Measurements from ENCODE around the gene OXLD1. TPM values are rescaled to one million over a fixed set of nuclear protein-coding genes. Genes with fewer than 3 reads are reported as not detected.
A peak's percentile ranks its signal among the peaks of the same experiment; 100 is the strongest.

OXLD1 gene
- total and polyA plus RNA-seq, 2 donors (not counting 1 experiment from before 2014, with no cell fraction given): 39.5 to 102 TPM

DNA sequence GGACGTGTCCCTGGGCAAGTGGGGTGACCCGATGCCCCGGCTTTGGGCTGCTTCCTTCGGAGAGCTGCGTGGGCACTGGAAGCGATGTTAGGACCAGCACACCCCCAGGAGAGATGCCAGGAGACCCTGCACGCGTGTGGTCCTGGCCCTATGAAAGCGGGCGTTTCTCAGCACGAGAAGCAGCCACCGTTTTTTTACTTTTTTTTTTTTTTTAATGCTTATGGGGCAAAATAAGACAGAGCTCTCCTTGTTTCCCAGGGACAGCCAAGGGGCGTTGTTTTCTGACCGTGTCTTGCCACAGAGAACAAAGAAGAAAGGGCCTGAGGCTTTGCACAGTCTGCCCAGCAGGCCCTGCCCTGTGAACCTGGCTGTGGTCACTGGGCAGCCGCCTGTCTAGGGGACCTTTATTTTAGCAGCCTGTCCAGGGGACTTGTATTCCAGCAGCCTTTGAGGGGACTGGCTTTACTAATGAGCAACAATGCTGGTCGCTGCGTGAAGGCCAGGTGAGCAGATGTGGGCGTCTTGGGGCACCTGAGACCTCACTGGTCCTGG, 46.7 kb upstream of the OXLD1 start:
- H3K27ac Mint-ChIP-seq: peak overlapping the region; percentile 78
- H3K4me3 Mint-ChIP-seq: peak overlapping the region; percentile 89
- Histone ChIP-seq H3K4me3 (ENCODE audit: control extremely low read depth in 1 of 5, extremely low read depth in 1 of 5, insufficient read depth in 1 of 5, low read depth in 2 of 5, low read length in 4 of 5) (peak overlapping the region in 2 of 5 experiments; percentile 58 to 67), H2AFZ (ENCODE audit: insufficient read depth, low read depth, low read length, poor library complexity, severe bottlenecking) (peak overlapping the region; percentile 86), H3K9ac (ENCODE audit: low read length) (peak overlapping the region; percentile 70), H3K4me1 (ENCODE audit: control insufficient read depth in 2 of 2, insufficient read depth in 2 of 2, low read length in 2 of 2) (peaks cover 15 to 25% of the 10 kb centered on the region in 2 donors), H3K36me3 (replicated peaks in 1 of 2; ENCODE audit: control extremely low read depth in 1 of 2, control insufficient read depth in 1 of 2, extremely low read depth in 1 of 2, insufficient read depth in 2 of 2, low read length in 1 of 2) (no peaks in the 10 kb centered on the region), H4K20me1 (ENCODE audit: control insufficient read depth, insufficient read depth, low read length, poor library complexity, severe bottlenecking) (no peaks in the 10 kb centered on the region), H3K4me2 (replicated peaks; ENCODE audit: low read depth, low read length, poor library complexity, severe bottlenecking) (peak overlapping the region; percentile 95), H3K27me3 (replicated peaks in 1 of 4; ENCODE audit: control extremely low read depth in 1 of 4, control insufficient read depth in 3 of 4, insufficient read depth in 4 of 4, low read length in 3 of 4) (peaks cover 0 to 3% (median 0%) of the 10 kb centered on the region in 4 experiments), H3K27ac (ENCODE audit: low read length in 2 of 2) (no peak overlapping the region), H3K79me2 (ENCODE audit: control insufficient read depth, insufficient read depth, low read length) (no peaks in the 10 kb centered on the region), H3K9me3 (ENCODE audit: control extremely low read depth in 1 of 3, control insufficient read depth in 2 of 3, insufficient read depth in 1 of 3, low read length in 2 of 3) (no peaks in the 10 kb centered on the region)
- no peaks in the 10 kb centered on the region for H3K27me3 Mint-ChIP-seq
- H3K4me1 Mint-ChIP-seq: peaks cover 12% of the 10 kb centered on the region
- intact Hi-C loops (cut with micrococcal nuclease): loop anchor here (2.0 kb wide), 2 partner anchors 30 to 200 kb away; partner anchors contain the start of genes ACTG1 and ARL16
- ATAC-seq (ENCODE audit: low read depth): no peak
- 77% methylated on average over 18 of the region's 18 CpGs for WGBS (ENCODE audit: insufficient coverage)
- H3K9me3 Mint-ChIP-seq (ENCODE audit: insufficient read depth): no peaks in the 10 kb centered on the region
- ChIA-PET CTCF (no interaction called here), POLR2A (interaction anchor here (0.7 to 1.2 kb wide), 2 partner anchors 11 to 209 kb away, joined by 3 to 4 read pairs; no protein-coding TSS in a partner anchor)
- no peak for DNase-seq
- no peak for TF ChIP-seq EZH2 (IDR thresholded peaks at IDR 0.05; ENCODE audit: borderline replicate concordance, insufficient read depth, low read depth, low read length, poor library complexity, severe bottlenecking)
- TF ChIP-seq, protein P1, sequence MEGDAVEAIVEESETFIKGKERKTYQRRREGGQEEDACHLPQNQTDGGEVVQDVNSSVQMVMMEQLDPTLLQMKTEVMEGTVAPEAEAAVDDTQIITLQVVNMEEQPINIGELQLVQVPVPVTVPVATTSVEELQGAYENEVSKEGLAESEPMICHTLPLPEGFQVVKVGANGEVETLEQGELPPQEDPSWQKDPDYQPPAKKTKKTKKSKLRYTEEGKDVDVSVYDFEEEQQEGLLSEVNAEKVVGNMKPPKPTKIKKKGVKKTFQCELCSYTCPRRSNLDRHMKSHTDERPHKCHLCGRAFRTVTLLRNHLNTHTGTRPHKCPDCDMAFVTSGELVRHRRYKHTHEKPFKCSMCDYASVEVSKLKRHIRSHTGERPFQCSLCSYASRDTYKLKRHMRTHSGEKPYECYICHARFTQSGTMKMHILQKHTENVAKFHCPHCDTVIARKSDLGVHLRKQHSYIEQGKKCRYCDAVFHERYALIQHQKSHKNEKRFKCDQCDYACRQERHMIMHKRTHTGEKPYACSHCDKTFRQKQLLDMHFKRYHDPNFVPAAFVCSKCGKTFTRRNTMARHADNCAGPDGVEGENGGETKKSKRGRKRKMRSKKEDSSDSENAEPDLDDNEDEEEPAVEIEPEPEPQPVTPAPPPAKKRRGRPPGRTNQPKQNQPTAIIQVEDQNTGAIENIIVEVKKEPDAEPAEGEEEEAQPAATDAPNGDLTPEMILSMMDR (IDR thresholded peaks at IDR 0.05): no peak

DNA sequence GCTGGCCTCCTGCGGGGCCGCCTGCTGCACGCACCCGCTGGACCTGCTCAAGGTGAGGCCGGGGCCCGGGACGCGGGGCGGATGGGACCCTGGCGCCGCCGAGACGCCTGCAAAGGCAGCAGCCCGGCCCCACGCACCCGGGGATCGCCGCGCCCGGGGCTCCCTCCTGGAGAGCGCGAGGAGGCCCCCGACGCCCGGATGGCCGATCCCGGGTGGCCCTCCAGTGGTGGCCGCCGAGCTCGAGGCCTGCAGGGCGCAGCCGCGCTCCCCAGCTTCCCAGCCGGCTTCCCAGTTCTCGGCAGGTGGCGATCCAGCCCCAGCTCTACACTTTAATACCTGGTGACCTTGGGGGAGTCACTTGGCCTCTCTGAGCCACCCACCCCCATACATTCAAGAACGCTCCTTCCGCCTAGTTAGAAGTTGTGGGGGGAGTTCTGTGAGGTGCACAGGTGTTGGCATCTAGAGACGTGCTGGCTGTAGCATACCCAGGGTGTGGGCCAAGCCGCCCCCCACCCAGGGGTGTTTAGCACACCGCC, 46.1 kb upstream of the OXLD1 start:
- 7% methylated on average over 35 of the region's 41 CpGs for WGBS (ENCODE audit: insufficient coverage)
- H3K79me2 ChIP-seq (ENCODE audit: control insufficient read depth, insufficient read depth, low read length): no peaks in the 10 kb centered on the region
- ChIA-PET CTCF (no interaction called here), POLR2A (interaction anchor here (0.7 to 1.2 kb wide), 2 partner anchors 10 to 209 kb away, joined by 3 to 4 read pairs; no protein-coding TSS in a partner anchor)
- H3K27me3 Mint-ChIP-seq: no peaks in the 10 kb centered on the region
- peaks cover 12% of the 10 kb centered on the region for H3K4me1 Mint-ChIP-seq
- H3K9me3 Mint-ChIP-seq (ENCODE audit: insufficient read depth): no peaks in the 10 kb centered on the region
- peaks cover 0 to 3% (median 0%) of the 10 kb centered on the region in 4 experiments for H3K27me3 ChIP-seq (replicated peaks in 1 of 4; ENCODE audit: control extremely low read depth in 1 of 4, control insufficient read depth in 3 of 4, insufficient read depth in 4 of 4, low read length in 3 of 4)
- peak overlapping the region; percentile 95 for H3K4me2 ChIP-seq (replicated peaks; ENCODE audit: low read depth, low read length, poor library complexity, severe bottlenecking)
- peak overlapping the region; percentile 78 for H3K27ac Mint-ChIP-seq
- ATAC-seq (ENCODE audit: low read depth): peak; percentile 5
- intact Hi-C loops (cut with micrococcal nuclease): loop anchor here (1.0 to 2.0 kb wide), 4 partner anchors 9 to 200 kb away; partner anchors contain the start of genes ACTG1, ARL16, MRPL12 and P4HB
- H3K36me3 ChIP-seq (replicated peaks in 1 of 2; ENCODE audit: control extremely low read depth in 1 of 2, control insufficient read depth in 1 of 2, extremely low read depth in 1 of 2, insufficient read depth in 2 of 2, low read length in 1 of 2): peaks cover 0 to 5% of the 10 kb centered on the region in 2 experiments
- H3K27ac ChIP-seq (ENCODE audit: low read length in 2 of 2): no peak overlapping the region
- H3K9me3 ChIP-seq (ENCODE audit: control extremely low read depth in 1 of 3, control insufficient read depth in 2 of 3, insufficient read depth in 1 of 3, low read length in 2 of 3): no peaks in the 10 kb centered on the region
- H3K4me1 ChIP-seq (ENCODE audit: control insufficient read depth in 2 of 2, insufficient read depth in 2 of 2, low read length in 2 of 2): peaks cover 15 to 25% of the 10 kb centered on the region in 2 donors
- peak overlapping the region in 4 of 5 experiments; percentile 35 to 80 (median 62) for H3K4me3 ChIP-seq (ENCODE audit: control extremely low read depth in 1 of 5, extremely low read depth in 1 of 5, insufficient read depth in 1 of 5, low read depth in 2 of 5, low read length in 4 of 5)
- peak overlapping the region; percentile 70 for H3K9ac ChIP-seq (ENCODE audit: low read length)
- peak; percentile 50 for DNase-seq
- peak overlapping the region; percentile 86 for H2AFZ ChIP-seq (ENCODE audit: insufficient read depth, low read depth, low read length, poor library complexity, severe bottlenecking)
- peak overlapping the region; percentile 89 for H3K4me3 Mint-ChIP-seq
- H4K20me1 ChIP-seq (ENCODE audit: control insufficient read depth, insufficient read depth, low read length, poor library complexity, severe bottlenecking): no peaks in the 10 kb centered on the region
- TF ChIP-seq EZH2 (IDR thresholded peaks at IDR 0.05; ENCODE audit: borderline replicate concordance, insufficient read depth, low read depth, low read length, poor library complexity, severe bottlenecking): no peak

All from B cell (primary cell).